ENCODE data around the gene MAN1A1. TPM values are rescaled to one million over a fixed set of nuclear protein-coding genes. Genes with fewer than 3 reads are reported as not detected.

The MAN1A1 gene
- total and polyA plus RNA-seq, 4 donors: 68.2 to 209 (median 148) TPM

DNA sequence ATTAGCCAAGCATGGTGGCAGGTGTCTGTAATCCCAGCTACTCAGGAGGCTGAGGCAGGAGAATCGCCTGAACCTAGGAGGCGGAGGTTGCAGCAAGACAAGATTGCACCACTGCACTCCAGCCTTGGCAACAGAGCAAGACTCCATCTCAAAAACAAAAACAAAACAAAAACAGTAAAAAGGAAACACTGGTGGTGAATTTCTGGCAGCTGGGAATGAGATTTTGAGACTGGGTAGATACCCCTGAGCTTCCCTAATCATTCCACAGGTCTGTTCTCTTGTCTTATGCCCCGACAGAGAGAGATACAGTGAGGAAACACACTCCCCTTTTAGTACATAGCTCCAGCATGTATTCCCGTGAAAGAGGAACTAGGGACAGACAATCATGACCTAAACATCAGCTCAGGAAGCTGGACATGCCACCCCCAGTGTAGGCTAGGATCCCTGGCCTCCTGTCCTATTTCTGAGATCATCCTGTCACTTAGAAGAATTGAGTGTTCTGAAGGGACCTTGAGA is 9.6 kb downstream of the MAN1A1 start:
- 61% methylated on average over 4 of the region's 4 CpGs for WGBS
- no peak overlapping the region for H3K9ac ChIP-seq (ENCODE audit: low read depth in 1 of 2, low read length in 2 of 2)
- no peak overlapping the region for H3K4me3 ChIP-seq (ENCODE audit: low read depth in 1 of 3, low read length in 3 of 3)
- peak overlapping the region; percentile 3 to 24 for H3K27ac ChIP-seq (ENCODE audit: low read depth in 1 of 2, low read length in 2 of 2)
- peaks cover 5 to 58% (median 29%) of the 10 kb centered on the region in 4 donors for H3K4me1 ChIP-seq (ENCODE audit: control insufficient read depth in 4 of 4, insufficient read depth in 4 of 4, low read length in 3 of 4)
- H3K27me3 ChIP-seq (ENCODE audit: control insufficient read depth in 4 of 4, insufficient read depth in 4 of 4, low read length in 3 of 4): no peaks in the 10 kb centered on the region
- DNase-seq (ENCODE audit: low spot score): no peak
- H3K9me3 ChIP-seq (ENCODE audit: control insufficient read depth in 4 of 4, low read length in 3 of 4): no peaks in the 10 kb centered on the region
- TF ChIP-seq MAX (IDR thresholded peaks at IDR 0.05): no peak
- TF ChIP-seq RAD21 (IDR thresholded peaks at IDR 0.05): no peak
- TF ChIP-seq SP1 (IDR thresholded peaks at IDR 0.05): no peak
- no peak for TF ChIP-seq RXRA (IDR thresholded peaks at IDR 0.05)
- TF ChIP-seq HNF4G (IDR thresholded peaks at IDR 0.05): no peak
- no peak for TF ChIP-seq FOXA2 (IDR thresholded peaks at IDR 0.05)
- TF ChIP-seq YY1 (IDR thresholded peaks at IDR 0.05): no peak
- TF ChIP-seq, protein P1, sequence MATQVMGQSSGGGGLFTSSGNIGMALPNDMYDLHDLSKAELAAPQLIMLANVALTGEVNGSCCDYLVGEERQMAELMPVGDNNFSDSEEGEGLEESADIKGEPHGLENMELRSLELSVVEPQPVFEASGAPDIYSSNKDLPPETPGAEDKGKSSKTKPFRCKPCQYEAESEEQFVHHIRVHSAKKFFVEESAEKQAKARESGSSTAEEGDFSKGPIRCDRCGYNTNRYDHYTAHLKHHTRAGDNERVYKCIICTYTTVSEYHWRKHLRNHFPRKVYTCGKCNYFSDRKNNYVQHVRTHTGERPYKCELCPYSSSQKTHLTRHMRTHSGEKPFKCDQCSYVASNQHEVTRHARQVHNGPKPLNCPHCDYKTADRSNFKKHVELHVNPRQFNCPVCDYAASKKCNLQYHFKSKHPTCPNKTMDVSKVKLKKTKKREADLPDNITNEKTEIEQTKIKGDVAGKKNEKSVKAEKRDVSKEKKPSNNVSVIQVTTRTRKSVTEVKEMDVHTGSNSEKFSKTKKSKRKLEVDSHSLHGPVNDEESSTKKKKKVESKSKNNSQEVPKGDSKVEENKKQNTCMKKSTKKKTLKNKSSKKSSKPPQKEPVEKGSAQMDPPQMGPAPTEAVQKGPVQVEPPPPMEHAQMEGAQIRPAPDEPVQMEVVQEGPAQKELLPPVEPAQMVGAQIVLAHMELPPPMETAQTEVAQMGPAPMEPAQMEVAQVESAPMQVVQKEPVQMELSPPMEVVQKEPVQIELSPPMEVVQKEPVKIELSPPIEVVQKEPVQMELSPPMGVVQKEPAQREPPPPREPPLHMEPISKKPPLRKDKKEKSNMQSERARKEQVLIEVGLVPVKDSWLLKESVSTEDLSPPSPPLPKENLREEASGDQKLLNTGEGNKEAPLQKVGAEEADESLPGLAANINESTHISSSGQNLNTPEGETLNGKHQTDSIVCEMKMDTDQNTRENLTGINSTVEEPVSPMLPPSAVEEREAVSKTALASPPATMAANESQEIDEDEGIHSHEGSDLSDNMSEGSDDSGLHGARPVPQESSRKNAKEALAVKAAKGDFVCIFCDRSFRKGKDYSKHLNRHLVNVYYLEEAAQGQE (IDR thresholded peaks at IDR 0.05): no peak
- TF ChIP-seq HNF4A (conservative IDR thresholded peaks at IDR 0.05): no peak
- TF ChIP-seq FOXA1 (IDR thresholded peaks at IDR 0.05): no peak
- TF ChIP-seq TAF1 (conservative IDR thresholded peaks at IDR 0.05): no peak
- TF ChIP-seq ZBTB33 (IDR thresholded peaks at IDR 0.05): no peak
- no peak for TF ChIP-seq JUND (IDR thresholded peaks at IDR 0.05)
- no peak for TF ChIP-seq NR2F2 (IDR thresholded peaks at IDR 0.05)
- no peak for TF ChIP-seq ATF3 (IDR thresholded peaks at IDR 0.05)
- no peak for TF ChIP-seq GABPA (IDR thresholded peaks at IDR 0.05 in 1 of 2, conservative IDR thresholded peaks at IDR 0.05 in 1 of 2)
- no peak for TF ChIP-seq EGR1 (IDR thresholded peaks at IDR 0.05; ENCODE audit: low read depth in 2 of 2)
- TF ChIP-seq CTCF (IDR thresholded peaks at IDR 0.05; ENCODE audit: low read depth, low read length, missing input control): no peak
- peaks cover 0 to 2% (median 0%) of the 10 kb centered on the region in 4 donors for H3K36me3 ChIP-seq (ENCODE audit: control insufficient read depth in 4 of 4, insufficient read depth in 3 of 4, low read depth in 1 of 4, low read length in 3 of 4)

All from liver (tissue), 9 donors.